GM21381 (cell line): ENCODE measurements around the gene USP38.
"Not testable (repeated sequence)": the region's sequence is repeated elsewhere in the genome, so short reads cannot be mapped to it uniquely, and the experiment has no call there.

Source experiments
- ATAC-seq: cut with Tn5 transposase; IDR thresholded peaks from one replicate; pipeline ENCODE4 v1.9.1; 2021; ENCODE audit warnings: mild to moderate bottlenecking, moderate library complexity; ENCODE audit not compliant: unreplicated experiment

Gene USP38

GRCh38 chr4:143202824-143203223, 18.1 kb downstream of the USP38 start:
- no peak for ATAC-seq

GRCh38 chr4:143203577-143203976, 18.9 kb downstream of the USP38 start:
- ATAC-seq, result no peak

- ATAC-seq, result no peak
Measured at GRCh38 chr4:143207555-143207954, 22.8 kb downstream of the USP38 start.

- ATAC-seq, result no peak
Measured at GRCh38 chr4:143212566-143212965, 27.8 kb downstream of the USP38 start.

DNA sequence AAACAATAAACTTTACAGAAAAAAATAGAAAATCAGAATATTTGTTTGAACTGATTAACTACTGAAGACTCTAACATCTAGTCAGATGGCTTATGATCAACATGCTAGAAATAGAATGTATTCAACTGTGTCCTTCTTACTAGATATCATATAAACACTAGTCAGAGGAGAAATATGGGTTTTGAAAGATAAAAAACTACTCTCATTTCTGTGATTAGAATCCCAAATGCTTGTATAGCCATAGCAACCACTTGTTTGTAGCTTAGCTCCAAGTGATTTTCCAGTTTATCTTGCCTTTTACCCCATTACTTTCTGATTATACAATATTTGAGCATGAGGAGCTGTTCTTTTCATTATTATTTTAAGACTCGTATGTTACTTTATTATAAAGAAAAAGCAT, 31.2 kb downstream of the USP38 start:
- no peak for ATAC-seq

DNA sequence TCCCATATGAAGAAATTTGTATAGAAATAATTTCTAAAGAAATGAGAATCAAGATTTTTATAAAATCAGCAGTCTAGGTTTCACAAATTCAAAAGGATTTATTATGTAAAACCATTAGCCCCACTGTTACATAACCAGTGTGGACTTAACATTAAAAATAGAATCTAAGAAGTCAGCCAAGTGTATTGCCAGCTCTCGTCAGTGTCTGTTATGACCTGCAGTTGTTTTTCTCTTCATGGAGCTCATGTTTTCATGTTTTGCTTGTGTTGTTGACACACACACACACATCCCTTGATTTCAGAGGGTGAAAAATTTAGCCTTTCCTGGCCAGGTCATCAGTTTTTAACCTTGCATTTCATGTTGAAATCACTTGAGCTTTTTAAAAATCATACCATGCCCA, 39.5 kb downstream of the USP38 start:
- ATAC-seq, result no peak

GRCh38 chr4:143225167-143225566, 40.5 kb downstream of the USP38 start:
- ATAC-seq, result no peak

DNA sequence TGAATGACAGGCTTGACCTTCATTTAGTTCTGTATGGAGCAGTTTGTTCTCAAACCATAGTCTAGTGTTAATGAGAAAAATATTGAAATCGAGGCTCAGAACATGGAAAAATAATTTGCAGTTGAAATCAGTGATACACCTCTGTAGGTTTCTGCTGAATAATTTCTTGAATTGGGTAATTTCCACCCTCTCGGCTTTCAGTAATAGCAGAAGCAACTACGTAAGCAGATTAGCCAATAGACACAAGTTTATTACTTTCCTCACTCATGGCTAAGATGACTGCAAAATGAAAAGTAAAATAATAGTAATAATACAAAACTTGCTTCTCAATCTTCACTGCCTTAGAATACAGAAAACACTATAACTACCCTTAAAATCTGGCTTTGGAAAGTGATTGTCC, 46.0 kb downstream of the USP38 start:
- ATAC-seq, result no peak

- no peak for ATAC-seq
Measured at GRCh38 chr4:143232277-143232676, 47.6 kb downstream of the USP38 start.

- ATAC-seq, result no peak
Measured at GRCh38 chr4:143234153-143234552, 49.4 kb downstream of the USP38 start.

- not testable (repeated sequence) for ATAC-seq
Measured at GRCh38 chr4:143237195-143237594, 52.5 kb downstream of the USP38 start.

- ATAC-seq, result no peak
Measured at GRCh38 chr4:143240939-143241679, 56.4 kb downstream of the USP38 start.

- no peak for ATAC-seq
Measured at GRCh38 chr4:143241892-143242291, 57.2 kb downstream of the USP38 start.

DNA sequence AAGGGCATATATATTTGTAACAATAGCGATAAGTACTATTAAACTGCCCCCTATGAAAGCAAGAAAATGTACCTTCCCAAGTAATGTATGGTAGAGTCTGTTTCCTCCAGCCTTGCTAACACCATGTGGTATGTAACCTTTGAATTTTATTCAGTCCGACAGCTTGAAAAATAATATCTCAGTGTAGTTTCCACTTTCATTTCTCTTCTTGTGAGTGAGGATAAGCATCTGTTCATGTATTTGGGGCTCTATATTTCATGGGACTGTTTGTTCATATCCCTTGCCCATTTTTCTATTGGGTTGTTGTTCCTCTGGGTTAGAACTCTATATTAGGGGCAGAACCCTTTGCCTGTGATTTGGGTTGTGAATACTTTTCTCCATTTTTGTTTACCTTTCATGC, 58.3 kb downstream of the USP38 start:
- ATAC-seq, result no peak

DNA sequence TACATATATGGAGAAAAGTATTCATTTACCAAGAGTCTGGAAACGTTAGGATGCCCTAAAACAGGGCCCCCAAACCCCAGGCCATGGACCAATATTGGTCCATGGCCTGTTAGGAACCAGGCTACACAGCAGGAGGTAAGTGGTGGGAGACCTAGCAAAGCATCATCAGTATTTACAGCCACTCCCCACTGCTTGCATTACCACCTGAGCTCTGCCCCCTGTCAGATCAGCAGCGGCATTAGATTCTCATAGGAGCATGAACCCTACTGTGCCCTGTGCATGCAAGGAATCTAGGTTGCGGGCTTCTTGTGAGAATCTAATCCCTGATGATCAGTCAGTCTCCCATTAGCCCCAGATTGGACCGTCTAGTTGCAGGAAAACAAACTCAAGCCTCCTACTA, 62.3 kb downstream of the USP38 start:
- ATAC-seq, result no peak

DNA sequence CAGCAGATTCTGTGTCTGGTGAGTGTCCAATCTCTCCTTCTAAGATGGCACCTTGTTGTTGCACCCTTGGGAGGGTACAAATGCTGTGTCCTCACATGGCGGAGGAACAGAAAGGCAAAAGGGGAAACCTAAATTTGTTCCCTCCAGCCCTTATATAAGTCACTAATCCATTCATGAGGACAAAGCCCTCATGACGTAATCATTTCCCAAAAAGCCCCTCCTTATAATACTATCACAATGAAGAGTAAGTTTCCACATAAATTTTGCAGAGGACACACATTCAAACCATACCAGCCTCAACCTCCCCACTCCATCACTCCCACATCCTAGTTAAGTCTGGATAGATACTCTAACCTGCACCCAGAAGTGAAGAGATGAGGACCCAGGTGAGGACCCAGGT, 63.1 kb downstream of the USP38 start:
- ATAC-seq, result no peak

- no peak for ATAC-seq
Measured at GRCh38 chr4:143248827-143249226, 64.1 kb downstream of the USP38 start.

DNA sequence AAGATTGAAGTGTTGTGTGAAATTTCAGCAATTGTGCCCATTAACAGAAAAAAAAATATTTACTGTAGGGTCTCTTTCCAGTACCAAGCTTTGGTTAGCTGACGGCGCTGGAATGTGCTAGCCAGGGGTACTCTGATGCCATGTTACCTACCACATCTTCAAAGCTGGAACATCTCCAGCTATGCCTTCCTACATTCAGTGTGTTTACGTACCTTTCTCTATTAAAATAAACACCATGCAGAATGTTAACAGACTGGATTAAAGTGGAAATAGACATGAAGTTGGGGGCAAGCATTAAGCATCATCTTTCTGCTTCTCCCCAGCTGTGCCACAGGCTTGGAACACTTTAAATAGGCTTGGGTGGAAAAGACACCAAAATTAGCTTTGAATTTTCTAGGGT, 65.9 kb downstream of the USP38 start:
- ATAC-seq, result no peak

GRCh38 chr4:143251348-143251747, 66.6 kb downstream of the USP38 start:
- ATAC-seq, result no peak

GRCh38 chr4:143251779-143252178, 67.1 kb downstream of the USP38 start:
- no peak for ATAC-seq

DNA sequence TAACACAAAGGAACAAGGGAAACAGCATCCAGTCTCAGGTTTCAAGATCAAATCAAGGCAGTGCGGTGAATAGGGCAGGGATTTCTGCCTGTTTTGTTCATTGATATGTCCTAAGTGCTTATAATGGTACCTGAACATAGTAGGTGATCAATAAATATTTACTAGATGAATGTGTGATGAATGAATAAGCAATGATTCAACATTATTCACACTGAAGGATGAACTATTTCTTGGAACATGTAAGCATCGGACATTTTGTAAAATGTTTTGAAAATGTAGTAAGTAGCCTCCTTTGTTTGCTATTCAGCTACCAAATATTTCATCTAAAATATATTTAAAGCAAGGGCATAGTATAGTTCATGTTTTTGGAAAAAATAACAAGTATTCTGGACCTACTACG, 67.8 kb downstream of the USP38 start:
- no peak for ATAC-seq

DNA sequence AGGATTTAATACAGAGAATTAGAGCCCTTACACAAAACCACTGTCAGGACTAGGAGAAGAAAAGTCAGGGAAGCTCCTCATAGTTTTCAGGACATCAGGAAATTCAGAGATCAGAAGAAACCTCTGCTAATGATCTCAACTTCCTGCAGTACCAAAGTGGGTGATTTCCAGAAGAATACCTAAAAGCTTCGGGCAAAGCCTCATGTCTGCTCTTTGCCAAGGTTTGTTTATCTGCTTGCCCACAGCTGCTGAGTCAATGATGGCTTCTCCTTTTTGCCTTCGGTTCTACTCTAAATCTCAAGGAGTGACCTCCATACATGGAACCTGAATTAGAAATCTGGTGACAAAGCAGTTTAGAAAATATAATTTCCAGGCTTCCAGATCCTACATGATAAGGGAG, 68.4 kb downstream of the USP38 start:
- no peak for ATAC-seq
